ENCODE measurements around the gene TNNT2. TPM values are rescaled to one million over a fixed set of nuclear protein-coding genes. Genes with fewer than 3 reads are reported as not detected.

TNNT2 gene
- total RNA-seq, 1 donor = not detected

DNA sequence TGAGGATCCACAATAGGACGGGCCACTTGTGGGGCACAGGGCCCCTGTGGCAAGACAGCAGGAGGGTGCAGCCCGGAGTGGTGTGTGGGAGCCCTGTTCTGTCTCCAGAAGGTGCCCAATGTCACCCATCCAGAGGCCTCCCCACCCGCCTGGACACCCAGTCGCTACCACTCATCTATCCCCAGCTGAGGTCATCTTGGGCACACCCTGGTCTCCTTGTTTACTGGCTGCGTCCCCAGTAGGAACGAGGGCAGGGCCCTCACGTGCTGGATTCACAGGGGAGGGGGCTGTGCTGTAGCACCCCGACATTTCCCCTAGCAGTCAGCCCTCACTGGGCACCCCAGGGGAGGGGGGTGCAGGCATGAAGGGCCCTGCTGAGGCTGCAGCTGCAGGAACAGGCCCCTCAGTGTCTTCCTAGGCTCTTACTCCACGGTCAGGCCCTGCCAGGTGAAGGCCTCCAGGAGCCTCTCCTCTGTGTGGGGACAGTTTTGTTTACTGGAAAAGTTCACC is 2.3 kb upstream of the TNNT2 start:
- Histone ChIP-seq H3K9me3 (ENCODE audit: low read depth, low read length) (no peaks in the 10 kb centered on the region), H3K4me1 (ENCODE audit: insufficient read depth, low read length) (peaks cover 15% of the 10 kb centered on the region), H3K27ac (ENCODE audit: low read depth, low read length) (no peak overlapping the region), H3K36me3 (ENCODE audit: insufficient read depth, low read length) (no peaks in the 10 kb centered on the region), H3K27me3 (ENCODE audit: insufficient read depth, low read length) (peaks cover 18% of the 10 kb centered on the region), H3K4me2 (ENCODE audit: insufficient read depth, low read length) (no peak overlapping the region), H3K79me2 (ENCODE audit: insufficient read depth, low read length) (no peaks in the 10 kb centered on the region), H4K20me1 (ENCODE audit: insufficient read depth, low read length) (no peaks in the 10 kb centered on the region), H2AFZ (ENCODE audit: low read length) (no peak overlapping the region), H3K4me3 (ENCODE audit: insufficient read depth, low read length) (no peak overlapping the region)
- TF ChIP-seq CTCF (IDR thresholded peaks at IDR 0.05; ENCODE audit: extremely low read depth, low read depth, low read length) = no peak
- no peak for DNase-seq (ENCODE audit: insufficient read length, low spot score, missing footprints)

DNA sequence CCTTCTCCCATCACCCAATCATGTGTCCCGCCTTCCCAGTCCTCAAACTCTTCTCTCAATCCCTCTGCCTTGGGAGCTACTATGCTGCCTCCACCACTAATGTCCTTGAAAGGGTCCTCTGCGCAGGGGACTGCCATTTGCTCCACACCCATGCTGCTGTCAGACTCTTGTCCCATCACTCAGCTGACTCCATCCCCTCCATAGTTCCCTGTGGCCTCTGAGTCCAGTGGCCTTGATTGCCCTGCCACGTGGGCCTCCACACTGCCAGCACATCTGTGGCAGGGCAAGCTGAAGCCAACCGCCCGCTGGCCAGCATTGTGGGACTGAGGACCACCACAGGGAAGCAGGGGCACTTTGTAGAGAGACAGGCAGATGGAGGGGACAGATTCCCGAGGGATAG is 1.3 kb upstream of the TNNT2 start:
- H3K79me2 ChIP-seq (ENCODE audit: insufficient read depth, low read length) = no peaks in the 10 kb centered on the region
- no peak overlapping the region for H3K4me3 ChIP-seq (ENCODE audit: insufficient read depth, low read length)
- no peak for TF ChIP-seq CTCF (IDR thresholded peaks at IDR 0.05; ENCODE audit: extremely low read depth, low read depth, low read length)

GRCh38 chr1:201376464-201377374 is 761 bp downstream of the TNNT2 start:
- H3K36me3 ChIP-seq (ENCODE audit: insufficient read depth, low read length) = no peaks in the 10 kb centered on the region
- H3K4me1 ChIP-seq (ENCODE audit: insufficient read depth, low read length) = no peaks in the 10 kb centered on the region
- no peak overlapping the region for H3K27ac ChIP-seq (ENCODE audit: low read depth, low read length)
- no peaks in the 10 kb centered on the region for H3K9me3 ChIP-seq (ENCODE audit: low read depth, low read length)
- no peak overlapping the region for H3K4me2 ChIP-seq (ENCODE audit: insufficient read depth, low read length)
- peak; percentile 94 for DNase-seq (ENCODE audit: insufficient read length, low spot score, missing footprints)
- no peaks in the 10 kb centered on the region for H3K79me2 ChIP-seq (ENCODE audit: insufficient read depth, low read length)
- H3K4me3 ChIP-seq (ENCODE audit: insufficient read depth, low read length) = no peak overlapping the region
- H4K20me1 ChIP-seq (ENCODE audit: insufficient read depth, low read length) = no peaks in the 10 kb centered on the region
- peaks cover 47% of the 10 kb centered on the region for H3K27me3 ChIP-seq (ENCODE audit: insufficient read depth, low read length)
- TF ChIP-seq CTCF (IDR thresholded peaks at IDR 0.05; ENCODE audit: extremely low read depth, low read depth, low read length) = peak; percentile 66
- H2AFZ ChIP-seq (ENCODE audit: low read length) = no peak overlapping the region

More for the DNA sequence above, 1.3 kb upstream of the TNNT2 start:
- Histone ChIP-seq H2AFZ (ENCODE audit: low read length) (no peak overlapping the region), H3K4me2 (ENCODE audit: insufficient read depth, low read length) (no peak overlapping the region), H3K36me3 (ENCODE audit: insufficient read depth, low read length) (no peaks in the 10 kb centered on the region), H3K4me1 (ENCODE audit: insufficient read depth, low read length) (peaks cover 5% of the 10 kb centered on the region), H3K9me3 (ENCODE audit: low read depth, low read length) (no peaks in the 10 kb centered on the region), H4K20me1 (ENCODE audit: insufficient read depth, low read length) (no peaks in the 10 kb centered on the region), H3K27ac (ENCODE audit: low read depth, low read length) (no peak overlapping the region), H3K27me3 (ENCODE audit: insufficient read depth, low read length) (peaks cover 27% of the 10 kb centered on the region)
- no peak for DNase-seq (ENCODE audit: insufficient read length, low spot score, missing footprints)

GRCh38 chr1:201376107-201376463 is 1.4 kb downstream of the TNNT2 start:
- no peak overlapping the region for H2AFZ ChIP-seq (ENCODE audit: low read length)
- H3K4me1 ChIP-seq (ENCODE audit: insufficient read depth, low read length) = no peaks in the 10 kb centered on the region
- no peaks in the 10 kb centered on the region for H3K36me3 ChIP-seq (ENCODE audit: insufficient read depth, low read length)
- peaks cover 48% of the 10 kb centered on the region for H3K27me3 ChIP-seq (ENCODE audit: insufficient read depth, low read length)
- no peak for TF ChIP-seq CTCF (IDR thresholded peaks at IDR 0.05; ENCODE audit: extremely low read depth, low read depth, low read length)
- H4K20me1 ChIP-seq (ENCODE audit: insufficient read depth, low read length) = no peaks in the 10 kb centered on the region
- H3K27ac ChIP-seq (ENCODE audit: low read depth, low read length) = no peak overlapping the region
- H3K4me3 ChIP-seq (ENCODE audit: insufficient read depth, low read length) = no peak overlapping the region
- H3K4me2 ChIP-seq (ENCODE audit: insufficient read depth, low read length) = no peak overlapping the region
- no peaks in the 10 kb centered on the region for H3K79me2 ChIP-seq (ENCODE audit: insufficient read depth, low read length)
- no peaks in the 10 kb centered on the region for H3K9me3 ChIP-seq (ENCODE audit: low read depth, low read length)
- DNase-seq (ENCODE audit: insufficient read length, low spot score, missing footprints) = no peak
